Lower lobe of right lung (tissue), 2 donors: ENCODE data around the gene SLC25A17. TPM values are rescaled to one million over a fixed set of nuclear protein-coding genes. Genes with fewer than 3 reads are reported as not detected.
A peak's percentile ranks its signal among the peaks of the same experiment; 100 is the strongest.
"Not testable (repeated sequence)": the region's sequence is repeated elsewhere in the genome, so short reads cannot be mapped to it uniquely, and the experiment has no call there.

Source experiments
- ATAC-seq, 2 donors: fragments of 200-7000 bp; cut with Tn5 transposase; one replicate each; pipeline ENCODE4 v1.9.1; 2020 to 2022; ENCODE audit warnings: mild to moderate bottlenecking in 2 of 2, moderate library complexity in 2 of 2
- DNase-seq: peaks from one replicate; pipeline ENCODE4 v3.0.0-alpha.2; 2020
- H3K27ac ChIP-seq: fragments of 200-600 bp; one replicate; pipeline ENCODE4 v1.8.0; 2022
- H3K27me3 ChIP-seq: fragments of 200-600 bp; one replicate; pipeline ENCODE4 v1.8.0; 2022; ENCODE audit warnings: low read depth
- H3K36me3 ChIP-seq: fragments of 200-600 bp; one replicate; pipeline ENCODE4 v1.8.0; 2022; ENCODE audit warnings: mild to moderate bottlenecking
- H3K4me1 ChIP-seq: fragments of 200-600 bp; one replicate; pipeline ENCODE4 v1.8.0; 2022
- H3K4me3 ChIP-seq: fragments of 200-600 bp; one replicate; pipeline ENCODE4 v1.8.0; 2022; ENCODE audit warnings: mild to moderate bottlenecking
- H3K9me3 ChIP-seq: fragments of 200-600 bp; one replicate; pipeline ENCODE4 v1.8.0; 2022
- intact Hi-C: fragments of 100-400 bp; cut with DNase I; formaldehyde crosslinking; loops from one replicate; pipeline ENCODE4 v1.11.0; 2022
- total RNA-seq: library from RNA; stranded (reverse); fragmentation: NEBNext Ultra II Directional; extraction: Animal tissue kit (Norgen Biotek cat#: 25700); gene quantifications from one replicate; pipeline ENCODE4 v1.2.1, GENCODE V29; 2021
- TF ChIP-seq, protein P1 (sequence below): fragments of 200-600 bp; IDR thresholded peaks from one replicate; pipeline ENCODE4 v1.8.0; 2022; ENCODE audit warnings: antibody characterized with exemption, mild to moderate bottlenecking
- donor health status: DM: no; HTN: yes; CAD: no; lungs with severe emphysema.

The SLC25A17 gene
- total RNA-seq, 1 donor from 2014 or later, result 11.9 TPM

DNA sequence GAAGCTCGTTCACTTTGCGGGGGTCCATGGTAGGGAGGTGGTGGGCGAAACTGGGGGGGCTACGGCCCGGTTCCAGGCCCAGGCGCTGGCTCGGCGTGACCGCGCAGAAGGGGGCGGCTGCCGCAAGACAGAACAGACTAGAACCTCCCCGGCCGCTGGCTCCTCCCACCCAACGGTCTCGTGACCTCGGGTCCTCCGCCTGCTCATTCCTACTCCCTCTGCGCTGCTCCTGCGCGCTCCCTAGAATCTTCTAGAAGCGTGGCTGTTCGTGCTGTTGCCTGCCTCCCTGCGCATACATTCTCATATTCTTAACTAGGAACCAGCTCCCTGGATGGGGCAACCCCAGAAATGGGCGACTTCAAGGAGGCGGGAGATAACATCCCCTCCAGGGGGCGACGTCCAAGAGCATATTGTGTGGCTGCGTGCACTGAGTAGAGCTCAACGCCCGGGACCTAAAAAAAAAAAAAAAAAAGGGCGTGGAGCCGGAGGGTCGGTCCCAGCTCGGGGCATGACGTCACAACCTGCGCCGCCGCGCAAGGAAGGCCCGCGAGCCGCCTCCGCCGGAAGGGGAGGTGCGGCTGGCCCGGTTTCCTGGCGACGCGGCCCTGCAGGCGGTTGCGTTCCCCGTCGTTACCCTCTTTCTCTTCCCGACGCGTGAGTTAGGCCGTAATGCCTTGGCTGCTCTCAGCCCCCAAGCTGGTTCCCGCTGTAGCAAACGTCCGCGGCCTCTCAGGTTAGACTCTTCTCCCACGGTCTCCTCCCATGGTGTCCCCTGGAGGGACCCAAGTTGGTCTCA lies 37.6 kb upstream of the SLC25A17 start, which contains the start of the genes ST13 and XPNPEP3:
TSS of gene ST13 (minus strand) at position 127 of the 796 bp plus-strand sequence. CDS start at position 28, 99 bp downstream.
TSS of gene XPNPEP3 (plus strand) at position 636 of the 796 bp plus-strand sequence. CDS start at position 670, 34 bp downstream.
- H3K9me3 ChIP-seq, result no peaks in the 10 kb centered on the region
- peak within 1 kb of the TSS; percentile 89 for H3K4me3 ChIP-seq
- DNase-seq (peak; percentile 99), ATAC-seq (peak; percentile 98 to 99)
- H3K4me1 ChIP-seq, result peaks cover 47% of the 10 kb centered on the region
- H3K27ac ChIP-seq, result peak within 1 kb of the TSS; percentile 94
- no peaks in the 10 kb centered on the region for H3K27me3 ChIP-seq
- intact Hi-C loops, result no loop called here
- TF ChIP-seq, protein P1, sequence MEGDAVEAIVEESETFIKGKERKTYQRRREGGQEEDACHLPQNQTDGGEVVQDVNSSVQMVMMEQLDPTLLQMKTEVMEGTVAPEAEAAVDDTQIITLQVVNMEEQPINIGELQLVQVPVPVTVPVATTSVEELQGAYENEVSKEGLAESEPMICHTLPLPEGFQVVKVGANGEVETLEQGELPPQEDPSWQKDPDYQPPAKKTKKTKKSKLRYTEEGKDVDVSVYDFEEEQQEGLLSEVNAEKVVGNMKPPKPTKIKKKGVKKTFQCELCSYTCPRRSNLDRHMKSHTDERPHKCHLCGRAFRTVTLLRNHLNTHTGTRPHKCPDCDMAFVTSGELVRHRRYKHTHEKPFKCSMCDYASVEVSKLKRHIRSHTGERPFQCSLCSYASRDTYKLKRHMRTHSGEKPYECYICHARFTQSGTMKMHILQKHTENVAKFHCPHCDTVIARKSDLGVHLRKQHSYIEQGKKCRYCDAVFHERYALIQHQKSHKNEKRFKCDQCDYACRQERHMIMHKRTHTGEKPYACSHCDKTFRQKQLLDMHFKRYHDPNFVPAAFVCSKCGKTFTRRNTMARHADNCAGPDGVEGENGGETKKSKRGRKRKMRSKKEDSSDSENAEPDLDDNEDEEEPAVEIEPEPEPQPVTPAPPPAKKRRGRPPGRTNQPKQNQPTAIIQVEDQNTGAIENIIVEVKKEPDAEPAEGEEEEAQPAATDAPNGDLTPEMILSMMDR, result peak; percentile 22
- H3K36me3 ChIP-seq, result peaks cover 3% of the 10 kb centered on the region

- intact Hi-C loops, result no loop called here
- peak; percentile 47 to 49 for ATAC-seq
- Histone ChIP-seq H3K4me1 (peaks cover 47% of the 10 kb centered on the region), H3K36me3 (no peaks in the 10 kb centered on the region), H3K27me3 (no peaks in the 10 kb centered on the region), H3K4me3 (peak overlapping the region; percentile 89), H3K27ac (peak overlapping the region; percentile 94), H3K9me3 (no peaks in the 10 kb centered on the region)
- DNase-seq, result no peak
- TF ChIP-seq, protein P1, result no peak
These were observed 36.9 kb upstream of the SLC25A17 start for GRCh38 chr22:40855979-40856512.

DNA sequence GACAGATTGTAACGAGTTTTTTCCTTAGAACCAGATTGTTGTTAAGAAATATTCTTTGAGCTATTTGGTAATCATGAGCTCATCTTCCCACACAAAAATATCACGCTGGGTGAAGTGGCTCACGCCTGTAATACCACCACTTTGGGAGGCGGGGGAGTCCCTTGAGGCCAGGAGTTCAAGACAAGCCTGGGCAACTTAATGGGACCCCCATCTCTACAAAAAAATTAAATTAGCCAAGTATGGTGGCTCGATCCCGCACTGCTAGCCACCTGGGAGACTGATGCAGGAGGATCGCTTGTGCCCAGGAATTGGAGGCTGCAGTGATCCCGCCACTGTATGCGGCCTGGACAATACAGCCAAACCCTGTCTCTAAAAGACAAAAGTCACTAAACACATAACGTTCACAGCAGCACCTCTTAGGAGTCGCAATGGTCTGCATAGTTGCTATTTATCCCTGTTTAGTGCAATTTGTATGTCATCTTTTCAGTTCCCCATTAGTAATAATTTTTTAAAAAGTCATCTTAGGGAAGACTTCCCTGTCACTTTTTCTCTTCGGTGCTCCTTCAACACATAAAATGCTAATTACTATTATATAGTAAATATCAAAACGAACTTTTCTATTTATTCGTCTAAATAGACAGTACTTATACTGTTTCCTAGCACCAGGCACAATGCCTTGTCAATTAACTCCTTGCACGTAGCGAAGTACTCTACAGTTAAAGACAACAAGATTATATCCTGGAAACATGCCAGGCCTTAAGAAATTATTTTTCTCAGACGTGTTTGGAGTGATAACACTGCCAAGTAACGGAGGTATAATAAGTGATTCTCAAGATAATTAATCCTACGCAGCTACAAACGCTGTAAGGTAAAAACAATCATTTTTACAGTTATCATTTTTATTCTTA lies 36.2 kb upstream of the SLC25A17 start:
- no peaks in the 10 kb centered on the region for H3K9me3 ChIP-seq
- ATAC-seq (no peak), DNase-seq (no peak)
- TF ChIP-seq, protein P1, result no peak
- H3K4me3 ChIP-seq, result peak overlapping the region; percentile 89
- intact Hi-C loops, result no loop called here
- H3K27me3 ChIP-seq, result no peaks in the 10 kb centered on the region
- peaks cover 47% of the 10 kb centered on the region for H3K4me1 ChIP-seq
- peak overlapping the region; percentile 94 for H3K27ac ChIP-seq
- H3K36me3 ChIP-seq, result peaks cover 4% of the 10 kb centered on the region

- Histone ChIP-seq H3K4me3 (peak overlapping the region; percentile 89), H3K27ac (no peak overlapping the region), H3K36me3 (peaks cover 17% of the 10 kb centered on the region), H3K27me3 (no peaks in the 10 kb centered on the region), H3K4me1 (peaks cover 47% of the 10 kb centered on the region), H3K9me3 (no peaks in the 10 kb centered on the region)
- ATAC-seq (no peak), DNase-seq (no peak)
- TF ChIP-seq, protein P1, result no peak
- intact Hi-C loops, result no loop called here
These were observed 34.8 kb upstream of the SLC25A17 start for GRCh38 chr22:40853961-40854360.

GRCh38 chr22:40853333-40853732 lies 34.2 kb upstream of the SLC25A17 start:
- intact Hi-C loops, result no loop called here
- DNase-seq (no peak), ATAC-seq (no peak)
- TF ChIP-seq, protein P1, result no peak
- Histone ChIP-seq H3K27me3 (no peaks in the 10 kb centered on the region), H3K9me3 (no peaks in the 10 kb centered on the region), H3K4me1 (peaks cover 42% of the 10 kb centered on the region), H3K27ac (no peak overlapping the region), H3K4me3 (no peak overlapping the region), H3K36me3 (peaks cover 24% of the 10 kb centered on the region)

- H3K4me3 ChIP-seq, ATAC-seq, H3K4me1 ChIP-seq, H3K27me3 ChIP-seq, intact Hi-C loops, H3K9me3 ChIP-seq, DNase-seq, H3K27ac ChIP-seq: not testable (repeated sequence)
- peaks cover 99% of the 10 kb centered on the region for H3K36me3 ChIP-seq
These were observed 26.7 kb upstream of the SLC25A17 start for GRCh38 chr22:40845816-40846215.
